GM18511 (cell line): ENCODE results near the gene C10orf62.
"Not testable (repeated sequence)": the region's sequence is repeated elsewhere in the genome, so short reads cannot be mapped to it uniquely, and the experiment has no call there.

Source experiments
- ATAC-seq: cut with Tn5 transposase; IDR thresholded peaks from one replicate; pipeline ENCODE4 v1.9.1; 2021; ENCODE audit warnings: mild to moderate bottlenecking, moderate library complexity; ENCODE audit not compliant: unreplicated experiment

The C10orf62 gene

DNA sequence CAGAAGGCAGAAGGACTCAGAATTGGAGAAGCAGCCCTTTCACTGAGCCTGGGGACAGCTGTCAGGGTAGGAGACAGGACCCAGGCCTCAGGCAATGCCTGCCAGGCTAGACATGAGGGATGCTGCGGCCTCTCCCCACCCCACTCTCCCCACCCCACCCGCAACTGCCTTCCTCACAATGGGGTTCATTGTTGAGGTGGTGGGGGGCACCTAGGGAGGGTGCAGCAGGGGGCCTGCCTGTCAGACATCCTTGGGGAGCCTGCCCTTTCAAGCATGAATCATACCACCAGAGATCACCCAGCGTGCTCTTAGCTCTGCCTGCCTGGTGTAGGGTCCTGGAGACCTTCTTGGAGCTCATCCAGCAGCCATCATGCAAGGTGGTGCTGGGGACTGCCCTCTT lies at the start of gene C10orf62:
Gene C10orf62, plus strand, starts transcription at position 243 of the 400 bp plus-strand sequence. CDS start 177 bp downstream, outside the sequence.
- no peak for ATAC-seq

DNA sequence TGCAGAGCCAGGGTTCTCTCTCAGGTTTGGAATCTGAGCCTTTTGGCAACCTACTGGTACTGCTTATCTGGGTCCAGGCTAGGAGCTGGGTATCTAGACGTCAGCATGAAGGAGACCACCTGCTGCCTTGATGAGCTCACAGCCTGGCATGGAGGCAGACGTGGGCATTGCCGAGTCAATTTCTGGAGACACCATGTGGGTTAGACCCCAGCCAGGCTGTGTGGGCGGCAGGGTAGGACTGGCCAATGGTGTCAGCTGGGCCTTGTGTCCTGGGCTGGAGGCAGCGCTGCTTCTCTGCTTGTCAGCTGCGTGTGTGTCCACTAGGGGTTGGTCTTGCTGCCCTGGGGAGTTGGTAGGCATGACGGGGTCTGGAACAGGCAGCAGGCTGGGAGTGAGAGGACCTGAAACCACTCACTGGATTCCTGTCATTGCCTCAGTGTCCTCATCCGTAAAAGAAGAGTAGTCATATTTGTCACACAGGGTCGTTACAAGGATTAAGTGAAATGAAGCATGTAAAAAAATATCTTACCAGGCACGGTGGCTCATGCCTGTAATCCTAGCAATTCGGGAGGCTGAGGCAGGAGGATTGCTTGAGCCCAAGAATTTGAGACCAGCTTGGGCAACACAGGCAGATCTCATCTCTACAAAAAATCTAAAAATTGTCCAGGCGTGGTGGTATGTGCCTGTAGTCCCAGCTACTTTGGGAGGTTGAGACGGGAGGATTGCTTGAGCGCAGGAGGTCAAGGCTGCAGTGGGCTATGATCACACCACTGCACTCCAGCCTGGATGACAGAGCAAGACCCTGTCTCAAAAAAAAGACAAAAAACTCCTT lies 48.6 kb upstream of the C10orf62 start:
- no peak for ATAC-seq

DNA sequence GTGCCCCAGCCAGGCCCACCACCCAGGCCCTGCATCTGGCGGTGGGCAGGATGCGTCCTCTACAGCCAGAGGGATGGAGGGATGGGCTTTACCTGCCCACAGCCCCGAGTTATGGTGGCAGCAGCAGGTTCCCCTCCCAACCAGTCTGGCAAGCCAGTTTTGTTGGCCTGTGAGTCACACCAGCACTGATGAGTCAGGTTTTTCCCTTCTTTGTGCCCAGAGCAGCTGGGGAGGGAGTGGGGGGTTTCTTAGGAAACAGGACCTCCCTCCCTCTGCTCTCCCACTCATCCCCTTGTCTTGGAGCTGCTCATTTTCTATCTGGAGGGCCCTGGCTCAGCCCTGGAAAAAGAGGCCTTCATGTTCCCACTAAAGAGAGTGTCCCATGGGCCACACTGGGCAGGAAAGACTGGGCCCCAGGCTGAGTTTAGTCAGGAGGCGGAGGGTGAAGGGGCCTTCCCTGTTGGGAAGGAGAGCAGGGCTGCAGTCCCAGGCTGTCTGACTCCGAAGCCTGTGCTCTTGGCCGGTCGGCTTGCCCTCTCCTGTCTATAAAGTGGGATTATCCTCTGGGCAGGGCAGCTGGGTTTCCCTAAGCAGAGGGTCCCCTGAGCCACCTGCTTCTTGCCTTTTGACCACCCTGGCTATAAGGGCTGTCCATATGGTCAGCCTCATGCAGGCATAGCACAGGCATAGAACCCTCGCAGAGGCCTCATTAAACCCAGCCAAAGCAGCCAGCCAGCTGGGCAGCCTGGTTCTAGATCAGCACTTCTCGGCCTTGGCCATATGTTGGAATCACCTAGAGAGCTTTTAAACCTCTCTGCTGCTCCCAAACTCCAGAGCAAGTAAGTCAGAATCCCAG lies 47.1 kb upstream of the C10orf62 start:
- no peak for ATAC-seq

GRCh38 chr10:97543025-97543546 lies 46.4 kb upstream of the C10orf62 start:
- ATAC-seq = no peak

- no peak for ATAC-seq
Observed at GRCh38 chr10:97546456-97547270, 42.9 kb upstream of the C10orf62 start.

DNA sequence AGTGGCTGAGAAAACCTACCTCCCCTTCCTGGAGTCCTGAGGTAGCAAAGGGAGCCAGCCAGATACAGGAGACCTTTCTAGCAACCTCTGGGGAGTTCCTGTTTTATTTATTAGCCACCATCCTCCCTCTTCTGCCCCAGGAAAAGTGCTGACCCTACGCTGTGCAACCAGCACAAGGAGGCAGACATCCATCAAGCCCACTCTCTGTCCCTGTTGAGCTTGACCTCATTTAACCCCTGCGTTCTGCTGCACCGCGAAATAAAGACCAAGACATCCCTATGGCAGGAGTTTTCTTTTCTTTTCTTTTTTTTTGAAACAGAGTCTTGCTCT lies 42.3 kb upstream of the C10orf62 start:
- ATAC-seq = no peak

- ATAC-seq = no peak
Observed at GRCh38 chr10:97547962-97548361, 41.6 kb upstream of the C10orf62 start.

DNA sequence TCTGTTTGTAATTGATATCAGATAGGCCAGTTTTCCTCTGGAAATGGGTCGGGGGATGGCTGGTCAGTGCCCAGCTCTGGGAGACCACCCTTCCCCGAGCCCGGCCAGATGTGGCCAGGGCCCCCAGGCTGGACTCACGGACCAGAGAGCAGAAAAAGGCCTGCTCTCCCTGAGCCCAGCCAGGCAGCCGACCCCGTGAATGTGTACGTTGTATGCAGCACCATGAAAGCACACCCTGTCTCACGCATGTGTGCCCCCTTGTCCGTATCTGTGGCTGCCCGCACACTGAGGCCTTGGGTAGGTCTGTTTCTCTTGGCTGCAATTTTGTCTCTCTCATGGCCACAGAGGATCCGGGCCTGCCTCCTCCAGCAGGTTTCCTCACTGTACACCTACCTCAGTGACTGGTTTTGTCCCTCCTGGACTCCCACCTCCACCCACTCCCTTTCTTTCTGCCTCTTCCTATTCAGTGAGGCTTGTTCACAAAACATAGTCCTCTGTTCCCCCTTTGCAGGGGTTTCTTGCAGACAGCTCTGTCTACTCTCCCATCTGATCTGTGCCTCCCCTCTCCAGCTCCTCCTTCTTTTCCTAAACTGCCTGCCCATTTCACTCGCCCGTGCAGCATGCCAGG lies 40.6 kb upstream of the C10orf62 start:
- ATAC-seq = no peak

GRCh38 chr10:97549587-97550322 lies 39.8 kb upstream of the C10orf62 start:
- ATAC-seq = no peak

DNA sequence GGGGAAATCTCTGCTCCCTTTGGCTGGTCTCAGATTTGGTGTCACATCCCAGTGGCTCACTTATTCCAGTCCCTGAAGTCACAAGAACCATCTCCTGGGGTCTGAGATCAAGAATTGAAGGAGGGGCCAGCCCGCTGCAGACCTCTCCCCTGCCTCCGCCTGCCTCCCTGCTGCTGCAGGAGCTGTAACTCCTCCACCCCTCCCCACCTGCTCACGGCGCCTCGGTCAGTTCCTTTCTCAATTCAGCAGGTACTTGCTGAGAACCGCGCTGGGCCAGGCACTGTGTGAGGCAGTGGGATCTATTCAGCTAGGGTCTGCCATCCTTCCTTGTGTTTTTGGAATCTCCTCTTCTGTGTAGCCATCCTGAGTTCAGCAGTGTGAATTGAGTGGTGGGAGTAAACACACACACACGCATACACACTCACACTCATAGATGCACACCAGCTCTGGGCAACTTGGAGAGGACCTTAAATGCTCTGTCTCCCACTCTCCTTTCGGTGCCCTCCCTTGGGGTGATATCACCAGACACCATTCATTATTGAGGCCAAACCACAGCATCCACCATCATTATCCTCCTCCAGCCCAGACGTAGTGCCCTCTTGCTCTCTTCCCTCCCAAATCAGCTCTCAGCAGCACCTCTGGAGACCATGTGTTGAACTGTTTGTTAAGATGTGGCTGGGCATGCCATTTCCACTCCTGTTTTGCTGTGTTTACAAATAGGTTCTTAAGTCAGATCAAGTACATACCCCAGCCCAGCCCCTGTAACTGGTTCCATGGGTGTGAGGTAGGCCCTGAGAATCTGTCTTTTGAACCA lies 39.0 kb upstream of the C10orf62 start:
- no peak for ATAC-seq

- ATAC-seq = no peak
Observed at GRCh38 chr10:97551271-97551670, 38.2 kb upstream of the C10orf62 start.

GRCh38 chr10:97553575-97554031 lies 35.9 kb upstream of the C10orf62 start:
- ATAC-seq = peak; percentile 79

- ATAC-seq = not testable (repeated sequence)
Observed at GRCh38 chr10:97554336-97554735, 35.2 kb upstream of the C10orf62 start.

GRCh38 chr10:97555541-97555940 lies 34.0 kb upstream of the C10orf62 start:
- not testable (repeated sequence) for ATAC-seq

GRCh38 chr10:97560731-97561381 lies 28.7 kb upstream of the C10orf62 start:
- not testable (repeated sequence) for ATAC-seq

GRCh38 chr10:97561386-97562077 lies 28.0 kb upstream of the C10orf62 start:
- not testable (repeated sequence) for ATAC-seq

DNA sequence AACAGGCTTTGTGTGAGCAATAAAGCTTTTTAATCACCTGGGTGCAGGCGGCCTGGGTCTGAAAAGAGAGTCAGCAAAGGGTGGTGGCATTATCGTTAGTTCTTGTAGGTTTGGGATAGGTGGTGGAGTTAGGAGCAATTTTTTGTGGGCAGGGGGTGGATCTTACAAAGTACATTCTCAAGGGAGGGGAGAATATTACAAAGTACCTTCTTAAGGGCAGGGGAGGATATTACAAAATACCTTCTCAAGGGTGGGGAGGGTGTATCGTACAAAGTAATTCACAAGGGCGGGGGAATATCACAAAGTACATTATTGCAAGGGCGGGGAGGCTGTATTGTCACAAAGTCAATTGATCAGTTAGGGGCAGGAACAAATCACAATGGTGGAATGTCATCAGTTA lies 27.2 kb upstream of the C10orf62 start:
- ATAC-seq = not testable (repeated sequence)

DNA sequence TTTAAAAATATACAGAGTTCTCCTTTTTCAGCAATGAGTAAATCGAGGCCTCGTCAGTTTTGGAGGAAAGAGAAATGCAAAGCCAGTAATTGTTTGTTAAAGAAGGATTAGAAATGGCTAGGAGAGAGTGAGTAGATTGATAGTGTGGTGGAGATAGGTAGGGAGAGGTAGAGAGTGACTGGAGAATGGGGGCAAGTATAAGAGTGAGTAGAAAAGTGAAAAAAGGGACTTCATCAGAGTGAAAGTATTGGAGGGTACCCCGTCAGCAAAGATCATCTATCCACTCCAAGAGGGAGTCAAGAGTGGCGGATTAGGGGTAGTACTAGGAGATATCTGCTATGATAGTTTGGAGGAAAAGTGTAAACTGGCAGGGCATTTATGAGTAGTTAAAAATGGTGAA lies 26.2 kb upstream of the C10orf62 start:
- ATAC-seq = no peak
